D721Med (cell line): ENCODE results near the gene STXBP5.

ENCODE experiments used
- DNase-seq: peaks from one replicate; pipeline ENCODE4 v3.0.0; 2011; ENCODE audit warnings: low spot score; ENCODE audit not compliant: insufficient read length
- FAIRE-seq: peaks from 2 replicates; lab custom pipeline; 2011; peaks lifted over from hg19 to GRCh38; lab: Jason Lieb, UNC
- CTCF ChIP-seq: IDR thresholded peaks from 2 replicates; pipeline ENCODE4 v1.5.1; 2012; ENCODE audit warnings: mild to moderate bottlenecking, control low read depth; ENCODE audit not compliant: insufficient read depth; ENCODE audit errors: missing control alignments

The STXBP5 gene

GRCh38 chr6:147417954-147418353 lies 213.7 kb downstream of the STXBP5 start:
- DNase-seq: no peak

GRCh38 chr6:147418523-147418922 lies 214.3 kb downstream of the STXBP5 start:
- no peak for FAIRE-seq
- no peak for TF ChIP-seq CTCF

More at GRCh38 chr6:147417954-147418353, 213.7 kb downstream of the STXBP5 start:
- TF ChIP-seq CTCF: no peak
- no peak for FAIRE-seq

GRCh38 chr6:147421903-147422302 lies 217.7 kb downstream of the STXBP5 start:
- DNase-seq (no peak), FAIRE-seq (no peak)
- TF ChIP-seq CTCF: no peak

More at GRCh38 chr6:147418523-147418922, 214.3 kb downstream of the STXBP5 start:
- DNase-seq: no peak

- FAIRE-seq: no peak
- no peak for TF ChIP-seq CTCF
- DNase-seq: no peak
These were observed 218.9 kb downstream of the STXBP5 start for GRCh38 chr6:147423111-147423510.

- DNase-seq (no peak), FAIRE-seq (no peak)
- TF ChIP-seq CTCF: no peak
These were observed 225.6 kb downstream of the STXBP5 start for GRCh38 chr6:147429794-147430193.

- FAIRE-seq: no peak
- TF ChIP-seq CTCF: no peak
These were observed 226.6 kb downstream of the STXBP5 start for GRCh38 chr6:147430811-147431210.

GRCh38 chr6:147434076-147434475 lies 229.9 kb downstream of the STXBP5 start:
- no peak for DNase-seq
- FAIRE-seq: no peak
- no peak for TF ChIP-seq CTCF

More at GRCh38 chr6:147430811-147431210, 226.6 kb downstream of the STXBP5 start:
- no peak for DNase-seq
